HEK293T (cell line): ENCODE results near the gene MXD1.

Experiments
- FOXA1 ChIP-seq: fragments of 450-650 bp; IDR thresholded peaks from 2 replicates; pipeline ENCODE4 v1.6.1; 2016; ENCODE audit warnings: mild to moderate bottlenecking
- SP1 ChIP-seq: fragments of 450-650 bp; IDR thresholded peaks from 2 replicates; pipeline ENCODE4 v1.6.1; 2017

- no peak for TF ChIP-seq SP1
- no peak for TF ChIP-seq FOXA1
These were observed 74.7 kb downstream of the MXD1 start for GRCh38 chr2:69989441-69990105.
